HepG2 (cell line): ENCODE measurements around the gene SCUBE1. TPM values are rescaled to one million over a fixed set of nuclear protein-coding genes. Genes with fewer than 3 reads are reported as not detected.

Source experiments
- CEBPG ChIP-seq: IDR thresholded peaks from 2 replicates; pipeline ENCODE4 v1.6.1; 2016
- CENPT ChIP-seq: sonication (generic); formaldehyde crosslinking; IDR thresholded peaks from 2 replicates; pipeline ENCODE4 v1.8.0; 2022; ENCODE audit warnings: low read depth, mild to moderate bottlenecking, moderate library complexity, missing genetic modification reagents
- FOXO4 ChIP-seq: sonication (generic); formaldehyde crosslinking; conservative IDR thresholded peaks from 2 replicates; pipeline ENCODE4 v1.8.1; 2023; ENCODE audit warnings: missing genetic modification reagents
- KDM2A ChIP-seq: sonication (generic); formaldehyde crosslinking; IDR thresholded peaks from 2 replicates; pipeline ENCODE4 v1.4.0; 2020; ENCODE audit warnings: low read depth, missing genetic modification reagents, borderline replicate concordance
- MLLT10 ChIP-seq: sonication (generic); formaldehyde crosslinking; IDR thresholded peaks from 2 replicates; pipeline ENCODE4 v1.4.0; 2020; ENCODE audit warnings: missing genetic modification reagents
- NCOR1 ChIP-seq: fragments of 200-600 bp; sonication (generic); IDR thresholded peaks from 2 replicates; pipeline ENCODE4 v1.7.0; 2017; ENCODE audit warnings: antibody characterized with exemption, low read length, borderline replicate concordance
- RELA ChIP-seq: sonication (generic); formaldehyde crosslinking; IDR thresholded peaks from 2 replicates; pipeline ENCODE4 v1.4.0; 2020; ENCODE audit warnings: missing genetic modification reagents
- REPIN1 ChIP-seq: sonication (generic); formaldehyde crosslinking; IDR thresholded peaks from 2 replicates; pipeline ENCODE4 v1.8.0; 2022; ENCODE audit warnings: missing genetic modification reagents, low read depth, mild to moderate bottlenecking, borderline replicate concordance
- SIX4 ChIP-seq: sonication (generic); formaldehyde crosslinking; IDR thresholded peaks from 2 replicates; pipeline ENCODE4 v1.4.0; 2020; ENCODE audit warnings: missing genetic modification reagents
- TARDBP ChIP-seq: sonication (generic); formaldehyde crosslinking; IDR thresholded peaks from 2 replicates; pipeline ENCODE4 v1.8.0; 2022; ENCODE audit warnings: mild to moderate bottlenecking, missing genetic modification reagents
- THAP7 ChIP-seq: sonication (generic); formaldehyde crosslinking; IDR thresholded peaks from 2 replicates; pipeline ENCODE4 v1.8.1; 2023; ENCODE audit warnings: mild to moderate bottlenecking, missing genetic modification reagents
- ZHX1 ChIP-seq: sonication (generic); formaldehyde crosslinking; IDR thresholded peaks from 2 replicates; pipeline ENCODE4 v1.8.1; 2022; ENCODE audit warnings: low read depth, mild to moderate bottlenecking, missing genetic modification reagents
- ZMYM3 ChIP-seq: sonication (generic); formaldehyde crosslinking; IDR thresholded peaks from 2 replicates; pipeline ENCODE4 v1.5.1; 2020; ENCODE audit warnings: mild to moderate bottlenecking, missing genetic modification reagents
- ZNF367 ChIP-seq: sonication (generic); formaldehyde crosslinking; IDR thresholded peaks from 2 replicates; pipeline ENCODE4 v1.4.0; 2020; ENCODE audit warnings: missing genetic modification reagents, borderline replicate concordance
- ZNF441 ChIP-seq: sonication (generic); formaldehyde crosslinking; IDR thresholded peaks from 2 replicates; pipeline ENCODE4 v1.7.0; 2021; ENCODE audit warnings: missing genetic modification reagents, borderline replicate concordance
- ZNF7 ChIP-seq: IDR thresholded peaks from 2 replicates; pipeline ENCODE4 v1.6.1; 2016; ENCODE audit warnings: missing biosample characterization, missing genetic modification reagents
- ZNF781 ChIP-seq: sonication (generic); formaldehyde crosslinking; IDR thresholded peaks from 2 replicates; pipeline ENCODE4 v1.5.1; 2020; ENCODE audit warnings: borderline replicate concordance, mild to moderate bottlenecking, missing genetic modification reagents; ENCODE audit errors: not compliant biosample characterization
- ZNF839 ChIP-seq: sonication (generic); formaldehyde crosslinking; IDR thresholded peaks from 2 replicates; pipeline ENCODE4 v1.4.0; 2020; ENCODE audit warnings: missing genetic modification reagents, mild to moderate bottlenecking, borderline replicate concordance
- ZSCAN12 ChIP-seq: sonication (generic); formaldehyde crosslinking; IDR thresholded peaks from 2 replicates; pipeline ENCODE4 v1.9.0; 2021; ENCODE audit warnings: mild to moderate bottlenecking, missing genetic modification reagents
- polyA plus RNA-seq, 8 experiments: library from polyadenylated mRNA; depleted of rRNA in 3 of 8; stranded (reverse) in 7 of 8; unstranded in 1 of 8; fragments of >200 nt; fragmentation: Illumina TruSeq in 4 of 8; extraction: Trizol in 4 of 8; gene quantifications; 2 replicates each; pipeline versions ENCODE4 v1.2.1 to v1.2.3, GENCODE V29; 2011 to 2016; ENCODE audit warnings: low read depth in 4 of 8, missing spikeins in 1 of 8, mixed read lengths in 1 of 8; ENCODE audit not compliant: insufficient read depth in 1 of 8
- total RNA-seq, 5 experiments: library from RNA; depleted of rRNA; stranded (reverse); fragments of >200 nt; fragmentation: Illumina TruSeq; extraction: Trizol; gene quantifications; 2 replicates each; pipeline ENCODE4 v1.2.3, GENCODE V29; 2016; ENCODE audit warnings: low read depth in 1 of 5
- TF ChIP-seq, protein P1 (sequence below): sonication (generic); formaldehyde crosslinking; IDR thresholded peaks from 2 replicates; pipeline ENCODE4 v1.4.0; 2020; ENCODE audit warnings: missing genetic modification reagents, borderline replicate concordance

The SCUBE1 gene
- total and polyA plus RNA-seq, 2 of the 13 experiments (the other 11 are each of a cell fraction or from before 2014, with no cell fraction given): under 0.01 to 0.05 TPM

- TF ChIP-seq FOXO4 (CRISPR knock-in tag): no peak
- no peak for TF ChIP-seq ZMYM3
- no peak for TF ChIP-seq ZHX1 (CRISPR knock-in tag)
- no peak for TF ChIP-seq THAP7 (CRISPR knock-in tag)
- no peak for TF ChIP-seq CEBPG (CRISPR knock-in tag)
- TF ChIP-seq ZNF7: no peak
- no peak for TF ChIP-seq ZNF367 (CRISPR knock-in tag)
- no peak for TF ChIP-seq KDM2A (CRISPR knock-in tag)
- 0 out of 2 replicates have a peak, but pooled peaks have one; percentile 74 for TF ChIP-seq CENPT (CRISPR knock-in tag)
- no peak for TF ChIP-seq SIX4 (CRISPR knock-in tag)
- no peak for TF ChIP-seq ZSCAN12 (CRISPR knock-in tag)
- no peak for TF ChIP-seq REPIN1 (CRISPR knock-in tag)
- TF ChIP-seq ZNF781 (CRISPR knock-in tag): no peak
- TF ChIP-seq RELA (CRISPR knock-in tag): no peak
- no peak for TF ChIP-seq NCOR1
- no peak for TF ChIP-seq TARDBP (CRISPR knock-in tag)
- TF ChIP-seq MLLT10 (CRISPR knock-in tag): no peak
- no peak for TF ChIP-seq ZNF839 (CRISPR knock-in tag)
- TF ChIP-seq ZNF441: no peak
- TF ChIP-seq, protein P1, sequence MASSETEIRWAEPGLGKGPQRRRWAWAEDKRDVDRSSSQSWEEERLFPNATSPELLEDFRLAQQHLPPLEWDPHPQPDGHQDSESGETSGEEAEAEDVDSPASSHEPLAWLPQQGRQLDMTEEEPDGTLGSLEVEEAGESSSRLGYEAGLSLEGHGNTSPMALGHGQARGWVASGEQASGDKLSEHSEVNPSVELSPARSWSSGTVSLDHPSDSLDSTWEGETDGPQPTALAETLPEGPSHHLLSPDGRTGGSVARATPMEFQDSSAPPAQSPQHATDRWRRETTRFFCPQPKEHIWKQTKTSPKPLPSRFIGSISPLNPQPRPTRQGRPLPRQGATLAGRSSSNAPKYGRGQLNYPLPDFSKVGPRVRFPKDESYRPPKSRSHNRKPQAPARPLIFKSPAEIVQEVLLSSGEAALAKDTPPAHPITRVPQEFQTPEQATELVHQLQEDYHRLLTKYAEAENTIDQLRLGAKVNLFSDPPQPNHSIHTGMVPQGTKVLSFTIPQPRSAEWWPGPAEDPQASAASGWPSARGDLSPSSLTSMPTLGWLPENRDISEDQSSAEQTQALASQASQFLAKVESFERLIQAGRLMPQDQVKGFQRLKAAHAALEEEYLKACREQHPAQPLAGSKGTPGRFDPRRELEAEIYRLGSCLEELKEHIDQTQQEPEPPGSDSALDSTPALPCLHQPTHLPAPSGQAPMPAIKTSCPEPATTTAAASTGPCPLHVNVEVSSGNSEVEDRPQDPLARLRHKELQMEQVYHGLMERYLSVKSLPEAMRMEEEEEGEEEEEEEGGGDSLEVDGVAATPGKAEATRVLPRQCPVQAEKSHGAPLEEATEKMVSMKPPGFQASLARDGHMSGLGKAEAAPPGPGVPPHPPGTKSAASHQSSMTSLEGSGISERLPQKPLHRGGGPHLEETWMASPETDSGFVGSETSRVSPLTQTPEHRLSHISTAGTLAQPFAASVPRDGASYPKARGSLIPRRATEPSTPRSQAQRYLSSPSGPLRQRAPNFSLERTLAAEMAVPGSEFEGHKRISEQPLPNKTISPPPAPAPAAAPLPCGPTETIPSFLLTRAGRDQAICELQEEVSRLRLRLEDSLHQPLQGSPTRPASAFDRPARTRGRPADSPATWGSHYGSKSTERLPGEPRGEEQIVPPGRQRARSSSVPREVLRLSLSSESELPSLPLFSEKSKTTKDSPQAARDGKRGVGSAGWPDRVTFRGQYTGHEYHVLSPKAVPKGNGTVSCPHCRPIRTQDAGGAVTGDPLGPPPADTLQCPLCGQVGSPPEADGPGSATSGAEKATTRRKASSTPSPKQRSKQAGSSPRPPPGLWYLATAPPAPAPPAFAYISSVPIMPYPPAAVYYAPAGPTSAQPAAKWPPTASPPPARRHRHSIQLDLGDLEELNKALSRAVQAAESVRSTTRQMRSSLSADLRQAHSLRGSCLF (CRISPR knock-in tag): no peak
Measured at GRCh38 chr22:43186272-43187170, 156.7 kb downstream of the SCUBE1 start, which contains the start of gene TTLL12 (continued).
